Parathyroid adenoma (tissue), 2 donors: ENCODE data around the gene PRB4.
"Not testable (repeated sequence)": the region's sequence is repeated elsewhere in the genome, so short reads cannot be mapped to it uniquely, and the experiment has no call there.

Source experiments
- H2AFZ ChIP-seq: fragments of 300-600 bp; sonication (generic); one replicate; pipeline ENCODE4 v1.7.0; 2017; ENCODE audit warnings: antibody characterized with exemption, mild to moderate bottlenecking
- H3K27ac ChIP-seq: fragments of 300-600 bp; sonication (generic); one replicate; pipeline ENCODE4 v1.7.0; 2017
- H3K27me3 ChIP-seq: fragments of 300-600 bp; sonication (generic); one replicate; pipeline ENCODE4 v1.7.0; 2017; ENCODE audit warnings: low read length; ENCODE audit not compliant: control insufficient read depth, insufficient read depth
- H3K36me3 ChIP-seq: fragments of 300-600 bp; sonication (generic); one replicate; pipeline ENCODE4 v1.7.0; 2017; ENCODE audit warnings: low read length; ENCODE audit not compliant: control insufficient read depth, insufficient read depth
- H3K4me1 ChIP-seq: fragments of 300-600 bp; sonication (generic); one replicate; pipeline ENCODE4 v1.7.0; 2017; ENCODE audit warnings: control low read depth
- H3K4me2 ChIP-seq: fragments of 300-600 bp; sonication (generic); one replicate; pipeline ENCODE4 v1.7.0; 2017; ENCODE audit warnings: low read length
- H3K4me3 ChIP-seq: fragments of 300-600 bp; sonication (generic); one replicate; pipeline ENCODE4 v1.7.0; 2017; ENCODE audit warnings: low read depth, low read length
- H3K79me2 ChIP-seq: fragments of 300-600 bp; sonication (generic); one replicate; pipeline ENCODE4 v1.7.0; 2017; ENCODE audit warnings: control low read depth
- H3K9ac ChIP-seq: fragments of 300-600 bp; sonication (generic); one replicate; pipeline ENCODE4 v1.7.0; 2017; ENCODE audit warnings: mild to moderate bottlenecking
- H3K9me3 ChIP-seq: fragments of 300-600 bp; sonication (generic); one replicate; pipeline ENCODE4 v1.7.0; 2017; ENCODE audit warnings: low read length; ENCODE audit not compliant: control insufficient read depth
- TF ChIP-seq, protein P1 (sequence below): fragments of 300-600 bp; sonication (generic); IDR thresholded peaks from one replicate; pipeline ENCODE4 v1.7.0; 2017; ENCODE audit warnings: antibody characterized with exemption, mild to moderate bottlenecking
- donor health status: primary hyperparathyroidism.

Gene PRB4

DNA sequence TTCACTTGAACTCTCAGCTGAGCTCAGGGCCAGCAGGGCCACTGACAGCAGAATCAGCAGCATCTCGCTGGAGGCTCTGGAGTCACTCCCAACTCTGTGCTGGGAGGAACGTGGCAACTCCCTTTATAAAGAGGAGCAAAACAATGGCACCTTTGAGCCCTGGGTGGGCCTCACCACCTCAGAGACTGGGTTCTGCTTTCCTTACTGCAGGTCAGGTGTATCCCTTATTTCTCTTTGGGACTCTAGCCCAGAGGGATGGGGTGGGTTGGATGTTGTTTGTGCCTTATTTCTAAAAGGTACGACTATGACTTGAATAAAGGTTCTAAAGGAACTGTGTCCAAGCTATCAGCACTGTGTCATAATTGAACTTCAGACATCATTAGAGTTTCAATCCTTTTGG is at the start of gene PRB4:
Gene PRB4 (minus strand): TSS at position 101 of the 400 bp plus-strand sequence. CDS start 38 bp downstream, at position 63.
- TF ChIP-seq, protein P1, sequence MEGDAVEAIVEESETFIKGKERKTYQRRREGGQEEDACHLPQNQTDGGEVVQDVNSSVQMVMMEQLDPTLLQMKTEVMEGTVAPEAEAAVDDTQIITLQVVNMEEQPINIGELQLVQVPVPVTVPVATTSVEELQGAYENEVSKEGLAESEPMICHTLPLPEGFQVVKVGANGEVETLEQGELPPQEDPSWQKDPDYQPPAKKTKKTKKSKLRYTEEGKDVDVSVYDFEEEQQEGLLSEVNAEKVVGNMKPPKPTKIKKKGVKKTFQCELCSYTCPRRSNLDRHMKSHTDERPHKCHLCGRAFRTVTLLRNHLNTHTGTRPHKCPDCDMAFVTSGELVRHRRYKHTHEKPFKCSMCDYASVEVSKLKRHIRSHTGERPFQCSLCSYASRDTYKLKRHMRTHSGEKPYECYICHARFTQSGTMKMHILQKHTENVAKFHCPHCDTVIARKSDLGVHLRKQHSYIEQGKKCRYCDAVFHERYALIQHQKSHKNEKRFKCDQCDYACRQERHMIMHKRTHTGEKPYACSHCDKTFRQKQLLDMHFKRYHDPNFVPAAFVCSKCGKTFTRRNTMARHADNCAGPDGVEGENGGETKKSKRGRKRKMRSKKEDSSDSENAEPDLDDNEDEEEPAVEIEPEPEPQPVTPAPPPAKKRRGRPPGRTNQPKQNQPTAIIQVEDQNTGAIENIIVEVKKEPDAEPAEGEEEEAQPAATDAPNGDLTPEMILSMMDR, result no peak
- Histone ChIP-seq H3K4me1 (peaks cover 4% of the 10 kb centered on the region), H3K36me3 (no peaks in the 10 kb centered on the region), H3K27me3 (no peaks in the 10 kb centered on the region), H3K9me3 (no peaks in the 10 kb centered on the region), H3K9ac (no peak within 1 kb of the TSS), H3K4me3 (no peak within 1 kb of the TSS), H2AFZ (peak within 1 kb of the TSS; percentile 30), H3K79me2 (no peaks in the 10 kb centered on the region), H3K4me2 (no peak within 1 kb of the TSS), H3K27ac (no peak within 1 kb of the TSS)

DNA sequence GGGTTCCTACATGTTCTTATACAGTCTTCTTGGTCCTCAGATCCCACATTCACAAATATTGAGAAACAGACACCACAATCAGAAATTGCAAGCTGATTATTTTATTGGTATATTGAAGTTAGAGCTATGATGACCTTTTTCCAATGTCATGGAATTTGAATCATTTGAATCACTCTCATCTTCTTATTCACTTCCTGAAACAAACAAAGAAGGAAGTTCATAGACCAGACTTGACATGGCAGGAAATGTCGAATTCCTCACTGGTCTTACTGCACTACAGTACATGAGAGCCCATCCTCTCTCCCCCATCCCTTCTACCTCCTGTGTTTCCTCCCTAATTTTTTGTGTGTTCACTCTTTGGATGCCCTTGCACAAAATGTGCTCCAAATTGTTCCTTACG is 41.5 kb upstream of the PRB4 start:
- H3K4me1 ChIP-seq, H3K4me2 ChIP-seq, H3K9ac ChIP-seq, H3K36me3 ChIP-seq, H3K4me3 ChIP-seq, H3K9me3 ChIP-seq, H3K79me2 ChIP-seq, H3K27ac ChIP-seq, H2AFZ ChIP-seq, H3K27me3 ChIP-seq: not testable (repeated sequence)

DNA sequence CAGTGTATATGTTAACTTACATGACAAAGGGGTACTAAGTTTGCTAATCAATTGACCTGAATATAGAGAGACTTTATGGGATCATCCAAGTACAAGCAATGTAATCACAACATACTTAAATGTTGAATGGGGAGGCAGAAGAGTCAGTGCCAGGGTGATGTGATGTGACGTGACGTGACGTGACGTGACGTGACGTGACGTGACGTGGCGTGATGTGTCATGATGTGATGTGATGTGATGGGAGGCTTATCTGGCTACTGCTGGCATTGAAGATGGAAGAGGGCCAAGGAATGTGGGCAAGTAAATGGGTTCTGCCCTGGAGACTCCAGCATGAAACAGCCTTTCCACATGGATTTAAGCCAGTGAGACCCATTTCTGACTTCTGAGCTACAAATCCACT is 38.2 kb upstream of the PRB4 start:
- Histone ChIP-seq H2AFZ (no peak overlapping the region), H3K27ac (no peak overlapping the region), H3K36me3 (no peaks in the 10 kb centered on the region), H3K9ac (no peak overlapping the region), H3K4me1 (no peaks in the 10 kb centered on the region), H3K9me3 (no peaks in the 10 kb centered on the region), H3K79me2 (no peaks in the 10 kb centered on the region), H3K4me2 (no peak overlapping the region), H3K4me3 (no peak overlapping the region), H3K27me3 (no peaks in the 10 kb centered on the region)
- TF ChIP-seq, protein P1, result no peak

DNA sequence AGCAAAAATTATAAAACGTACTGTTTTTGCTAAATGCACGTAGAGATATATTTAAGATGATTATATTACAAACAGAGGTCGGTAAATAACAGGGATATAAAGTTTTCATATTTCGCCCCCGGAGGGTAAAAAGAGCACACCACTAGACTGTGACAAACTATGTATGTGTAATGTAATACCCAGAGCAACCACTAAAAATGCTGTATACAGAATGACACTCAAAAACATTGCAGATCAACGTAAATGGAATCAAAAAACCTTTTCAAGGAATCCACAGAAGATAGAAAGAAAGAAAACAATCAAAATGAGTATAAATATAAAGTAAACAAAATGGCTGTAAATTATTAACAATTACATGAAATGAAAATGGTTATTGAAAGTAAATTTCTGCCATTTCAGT is 37.6 kb upstream of the PRB4 start:
- no peak overlapping the region for H3K4me2 ChIP-seq
- H2AFZ ChIP-seq, result no peak overlapping the region
- no peak overlapping the region for H3K27ac ChIP-seq
- H3K4me1 ChIP-seq, result no peaks in the 10 kb centered on the region
- TF ChIP-seq, protein P1, result no peak
- H3K4me3 ChIP-seq, result no peak overlapping the region
- H3K9ac ChIP-seq, result no peak overlapping the region
- H3K27me3 ChIP-seq, result no peaks in the 10 kb centered on the region
- H3K36me3 ChIP-seq, result no peaks in the 10 kb centered on the region
- no peaks in the 10 kb centered on the region for H3K79me2 ChIP-seq
- no peaks in the 10 kb centered on the region for H3K9me3 ChIP-seq

DNA sequence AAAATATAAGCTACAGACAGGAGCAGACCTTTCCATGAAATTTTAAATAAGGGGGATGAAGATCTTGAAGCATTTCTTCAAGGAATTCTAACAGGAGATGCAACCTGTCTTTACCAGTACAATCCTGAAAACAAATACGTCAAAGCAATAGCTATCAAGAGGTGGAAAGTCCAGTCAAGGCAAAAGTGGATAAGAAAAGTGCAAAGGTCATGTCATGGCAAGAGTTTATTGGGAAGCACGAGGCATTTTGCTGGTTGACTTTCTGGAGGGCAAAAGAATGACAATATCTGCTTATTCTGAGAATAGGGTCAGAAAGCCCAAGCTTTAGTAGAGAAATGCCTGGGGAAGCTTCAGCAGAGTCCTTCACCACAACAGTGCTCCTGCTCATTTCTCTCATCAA is 34.3 kb upstream of the PRB4 start:
- no peaks in the 10 kb centered on the region for H3K4me1 ChIP-seq
- H3K9ac ChIP-seq, result no peak overlapping the region
- TF ChIP-seq, protein P1, result no peak
- H3K4me3 ChIP-seq, result no peak overlapping the region
- no peak overlapping the region for H3K27ac ChIP-seq
- no peak overlapping the region for H3K4me2 ChIP-seq
- H3K27me3 ChIP-seq, result no peaks in the 10 kb centered on the region
- H3K36me3 ChIP-seq, result no peaks in the 10 kb centered on the region
- no peaks in the 10 kb centered on the region for H3K79me2 ChIP-seq
- no peaks in the 10 kb centered on the region for H3K9me3 ChIP-seq
- no peak overlapping the region for H2AFZ ChIP-seq
